Natural killer cell treated with Interleukin-12 subunit alpha and Interleukin-12 subunit beta and Interleukin-15 and Interleukin-18, amount 100 ng/mL, for 72 hours (primary cell): ENCODE data around the gene MARCO. TPM values are rescaled to one million over a fixed set of nuclear protein-coding genes. Genes with fewer than 3 reads are reported as not detected.
A peak's percentile ranks its signal among the peaks of the same experiment; 100 is the strongest.

Source experiments
- ATAC-seq, 2 donors: fragments of 150-1000 bp; cut with Tn5 transposase in 1 of 2; sonication (Bioruptor Pico), chemical (Tn5 transposase) in 1 of 2; 2 replicates each; pipeline ENCODE4 v1.10.0; 2021
- DNase-seq: peaks from one replicate; pipeline ENCODE4 v3.0.0; 2022; ENCODE audit warnings: low spot score
- H3K27ac Mint-ChIP-seq, 2 donors: 1 replicate in 1 of 2; 2 replicates in 1 of 2; pipeline ENCODE4 v1.8.0; 2022; ENCODE audit warnings: mixed read lengths in 2 of 2, mild to moderate bottlenecking in 1 of 2, moderate library complexity in 1 of 2
- H3K27me3 Mint-ChIP-seq, 2 donors: 1 replicate in 1 of 2; 2 replicates in 1 of 2; pipeline ENCODE4 v1.8.0; 2022; ENCODE audit warnings: mixed read lengths in 2 of 2
- H3K36me3 Mint-ChIP-seq: one replicate; pipeline ENCODE4 v1.8.0; 2022; ENCODE audit warnings: mixed read lengths
- H3K4me1 Mint-ChIP-seq, 2 donors: 1 replicate in 1 of 2; 2 replicates in 1 of 2; pipeline ENCODE4 v1.8.0; 2022; ENCODE audit warnings: low read depth in 2 of 2, mixed read lengths in 2 of 2, mild to moderate bottlenecking in 1 of 2
- H3K4me3 Mint-ChIP-seq: one replicate; pipeline ENCODE4 v1.8.0; 2022; ENCODE audit warnings: mixed read lengths
- H3K9me3 Mint-ChIP-seq: 2 replicates; pipeline ENCODE4 v1.8.0; 2022; ENCODE audit warnings: mixed read lengths
- total RNA-seq, 2 donors: library from RNA; stranded (reverse); gene quantifications; one replicate each; pipeline ENCODE4 v1.2.3, GENCODE V29; 2022

MARCO gene
- total RNA-seq, result not detected

GRCh38 chr2:118942031-118942430 lies at the start of gene MARCO:
Gene MARCO, plus strand, starts transcription at chr2:118942194. Its CDS starts 107 bp downstream, at chr2:118942301.
- no peak for ATAC-seq
- Mint-ChIP-seq H3K36me3 (no peaks in the 10 kb centered on the region), H3K27me3 (peaks cover 20 to 35% of the 10 kb centered on the region in 2 donors), H3K27ac (no peak within 1 kb of the TSS), H3K9me3 (no peaks in the 10 kb centered on the region), H3K4me3 (no peak within 1 kb of the TSS), H3K4me1 (peaks cover 0 to 2% of the 10 kb centered on the region in 2 donors)
- no peak for DNase-seq

- ATAC-seq (no peak), DNase-seq (no peak)
- H3K9me3 Mint-ChIP-seq, result peaks cover 7% of the 10 kb centered on the region
- peaks cover 11% of the 10 kb centered on the region for H3K36me3 Mint-ChIP-seq
- no peak overlapping the region for H3K27ac Mint-ChIP-seq
- H3K27me3 Mint-ChIP-seq, result peaks cover 12% of the 10 kb centered on the region in 2 donors
- no peak overlapping the region for H3K4me3 Mint-ChIP-seq
- H3K4me1 Mint-ChIP-seq, result no peaks in the 10 kb centered on the region
Observed at GRCh38 chr2:118893100-118893499, 48.9 kb upstream of the MARCO start.

GRCh38 chr2:118902266-118903028 lies 39.5 kb upstream of the MARCO start:
- DNase-seq (no peak), ATAC-seq (no peak)
- Mint-ChIP-seq H3K4me3 (no peak overlapping the region), H3K27ac (no peak overlapping the region), H3K36me3 (peaks cover 5% of the 10 kb centered on the region), H3K9me3 (no peaks in the 10 kb centered on the region), H3K27me3 (peaks cover 2 to 14% of the 10 kb centered on the region in 2 donors), H3K4me1 (no peaks in the 10 kb centered on the region)

GRCh38 chr2:118903029-118903351 lies 39.0 kb upstream of the MARCO start:
- Mint-ChIP-seq H3K4me1 (no peaks in the 10 kb centered on the region), H3K4me3 (no peak overlapping the region), H3K9me3 (no peaks in the 10 kb centered on the region), H3K27me3 (peaks cover 2 to 14% of the 10 kb centered on the region in 2 donors), H3K27ac (no peak overlapping the region), H3K36me3 (peaks cover 5% of the 10 kb centered on the region)
- no peak for ATAC-seq
- no peak for DNase-seq

- Mint-ChIP-seq H3K4me3 (no peak overlapping the region), H3K9me3 (no peaks in the 10 kb centered on the region), H3K4me1 (no peaks in the 10 kb centered on the region), H3K27me3 (peaks cover 2 to 14% of the 10 kb centered on the region in 2 donors), H3K36me3 (peaks cover 5% of the 10 kb centered on the region), H3K27ac (no peak overlapping the region)
- ATAC-seq, result peak in 1 of 2 donors; percentile 36
- no peak for DNase-seq
Observed at GRCh38 chr2:118903551-118904479, 38.2 kb upstream of the MARCO start.

- peaks cover 4 to 19% of the 10 kb centered on the region in 2 donors for H3K27me3 Mint-ChIP-seq
- DNase-seq (no peak), ATAC-seq (peak in 1 of 2 donors; percentile 9)
- no peak overlapping the region for H3K4me3 Mint-ChIP-seq
- H3K27ac Mint-ChIP-seq, result no peak overlapping the region
- no peaks in the 10 kb centered on the region for H3K4me1 Mint-ChIP-seq
- H3K36me3 Mint-ChIP-seq, result peaks cover 5% of the 10 kb centered on the region
- no peaks in the 10 kb centered on the region for H3K9me3 Mint-ChIP-seq
Observed at GRCh38 chr2:118905206-118905605, 36.8 kb upstream of the MARCO start.

- Mint-ChIP-seq H3K4me1 (no peaks in the 10 kb centered on the region), H3K9me3 (no peaks in the 10 kb centered on the region), H3K27me3 (peaks cover 4 to 25% of the 10 kb centered on the region in 2 donors), H3K36me3 (peaks cover 5% of the 10 kb centered on the region), H3K27ac (no peak overlapping the region), H3K4me3 (no peak overlapping the region)
- DNase-seq (no peak), ATAC-seq (no peak)
Observed at GRCh38 chr2:118906186-118906585, 35.8 kb upstream of the MARCO start.

- H3K27ac Mint-ChIP-seq, result no peak overlapping the region
- no peak for DNase-seq
- no peak for ATAC-seq
- no peaks in the 10 kb centered on the region for H3K9me3 Mint-ChIP-seq
- no peaks in the 10 kb centered on the region for H3K36me3 Mint-ChIP-seq
- no peaks in the 10 kb centered on the region for H3K4me1 Mint-ChIP-seq
- H3K4me3 Mint-ChIP-seq, result no peak overlapping the region
- peaks cover 4 to 25% of the 10 kb centered on the region in 2 donors for H3K27me3 Mint-ChIP-seq
Observed at GRCh38 chr2:118907759-118908158, 34.2 kb upstream of the MARCO start.

- H3K4me1 Mint-ChIP-seq, result no peaks in the 10 kb centered on the region
- peaks cover 4 to 25% of the 10 kb centered on the region in 2 donors for H3K27me3 Mint-ChIP-seq
- H3K36me3 Mint-ChIP-seq, result no peaks in the 10 kb centered on the region
- no peak for DNase-seq
- H3K27ac Mint-ChIP-seq, result no peak overlapping the region
- H3K4me3 Mint-ChIP-seq, result no peak overlapping the region
- no peak for ATAC-seq
- no peaks in the 10 kb centered on the region for H3K9me3 Mint-ChIP-seq
Observed at GRCh38 chr2:118909191-118909590, 32.8 kb upstream of the MARCO start.

GRCh38 chr2:118911166-118911856 lies 30.7 kb upstream of the MARCO start:
- no peak for DNase-seq
- Mint-ChIP-seq H3K4me3 (no peak overlapping the region), H3K36me3 (no peaks in the 10 kb centered on the region), H3K4me1 (no peaks in the 10 kb centered on the region), H3K27ac (no peak overlapping the region), H3K27me3 (peaks cover 7 to 33% of the 10 kb centered on the region in 2 donors), H3K9me3 (no peaks in the 10 kb centered on the region)
- ATAC-seq, result no peak

GRCh38 chr2:118911936-118912335 lies 30.1 kb upstream of the MARCO start:
- ATAC-seq, result no peak

GRCh38 chr2:118913131-118913802 lies 28.7 kb upstream of the MARCO start:
- no peaks in the 10 kb centered on the region for H3K4me1 Mint-ChIP-seq
- no peak overlapping the region for H3K27ac Mint-ChIP-seq
- no peaks in the 10 kb centered on the region for H3K36me3 Mint-ChIP-seq
- no peak overlapping the region for H3K4me3 Mint-ChIP-seq
- ATAC-seq (no peak), DNase-seq (no peak)
- H3K9me3 Mint-ChIP-seq, result no peaks in the 10 kb centered on the region
- peaks cover 12 to 45% of the 10 kb centered on the region in 2 donors for H3K27me3 Mint-ChIP-seq

More at GRCh38 chr2:118911936-118912335, 30.1 kb upstream of the MARCO start:
- Mint-ChIP-seq H3K27ac (no peak overlapping the region), H3K36me3 (no peaks in the 10 kb centered on the region), H3K9me3 (no peaks in the 10 kb centered on the region), H3K4me3 (no peak overlapping the region), H3K4me1 (no peaks in the 10 kb centered on the region), H3K27me3 (peaks cover 9 to 37% of the 10 kb centered on the region in 2 donors)
- no peak for DNase-seq
